ENCODE results near the gene NPFF.

Gene NPFF

DNA sequence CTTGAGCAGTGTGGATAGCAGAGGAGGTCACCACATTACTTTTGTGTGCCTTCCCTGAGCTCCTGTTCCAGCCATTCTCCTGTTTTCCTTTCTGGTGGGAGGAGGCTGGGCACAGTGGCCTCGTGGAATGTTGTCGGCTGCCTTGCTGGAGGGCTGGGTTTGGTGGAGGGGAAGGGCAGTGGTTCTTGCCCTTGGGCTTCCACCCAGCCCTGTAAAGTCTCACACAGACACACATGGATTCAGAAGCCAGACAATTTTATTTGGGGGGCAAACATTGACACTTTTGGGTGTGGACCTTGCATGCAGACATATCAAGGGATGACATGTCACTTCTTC, 866 bp downstream of the NPFF start:
- no peak for DNase-seq (ENCODE audit: low read depth, low spot score)
- TF ChIP-seq, protein P1, sequence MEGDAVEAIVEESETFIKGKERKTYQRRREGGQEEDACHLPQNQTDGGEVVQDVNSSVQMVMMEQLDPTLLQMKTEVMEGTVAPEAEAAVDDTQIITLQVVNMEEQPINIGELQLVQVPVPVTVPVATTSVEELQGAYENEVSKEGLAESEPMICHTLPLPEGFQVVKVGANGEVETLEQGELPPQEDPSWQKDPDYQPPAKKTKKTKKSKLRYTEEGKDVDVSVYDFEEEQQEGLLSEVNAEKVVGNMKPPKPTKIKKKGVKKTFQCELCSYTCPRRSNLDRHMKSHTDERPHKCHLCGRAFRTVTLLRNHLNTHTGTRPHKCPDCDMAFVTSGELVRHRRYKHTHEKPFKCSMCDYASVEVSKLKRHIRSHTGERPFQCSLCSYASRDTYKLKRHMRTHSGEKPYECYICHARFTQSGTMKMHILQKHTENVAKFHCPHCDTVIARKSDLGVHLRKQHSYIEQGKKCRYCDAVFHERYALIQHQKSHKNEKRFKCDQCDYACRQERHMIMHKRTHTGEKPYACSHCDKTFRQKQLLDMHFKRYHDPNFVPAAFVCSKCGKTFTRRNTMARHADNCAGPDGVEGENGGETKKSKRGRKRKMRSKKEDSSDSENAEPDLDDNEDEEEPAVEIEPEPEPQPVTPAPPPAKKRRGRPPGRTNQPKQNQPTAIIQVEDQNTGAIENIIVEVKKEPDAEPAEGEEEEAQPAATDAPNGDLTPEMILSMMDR (IDR thresholded peaks at IDR 0.05; ENCODE audit: low read depth, low read length) = no peak
- in situ Hi-C loops (cut with HindIII; ENCODE audit: low sequenced_read_pairs) = no loop called here
- no peak overlapping the region for H3K4me3 ChIP-seq (ENCODE audit: low read depth, low read length)

DNA sequence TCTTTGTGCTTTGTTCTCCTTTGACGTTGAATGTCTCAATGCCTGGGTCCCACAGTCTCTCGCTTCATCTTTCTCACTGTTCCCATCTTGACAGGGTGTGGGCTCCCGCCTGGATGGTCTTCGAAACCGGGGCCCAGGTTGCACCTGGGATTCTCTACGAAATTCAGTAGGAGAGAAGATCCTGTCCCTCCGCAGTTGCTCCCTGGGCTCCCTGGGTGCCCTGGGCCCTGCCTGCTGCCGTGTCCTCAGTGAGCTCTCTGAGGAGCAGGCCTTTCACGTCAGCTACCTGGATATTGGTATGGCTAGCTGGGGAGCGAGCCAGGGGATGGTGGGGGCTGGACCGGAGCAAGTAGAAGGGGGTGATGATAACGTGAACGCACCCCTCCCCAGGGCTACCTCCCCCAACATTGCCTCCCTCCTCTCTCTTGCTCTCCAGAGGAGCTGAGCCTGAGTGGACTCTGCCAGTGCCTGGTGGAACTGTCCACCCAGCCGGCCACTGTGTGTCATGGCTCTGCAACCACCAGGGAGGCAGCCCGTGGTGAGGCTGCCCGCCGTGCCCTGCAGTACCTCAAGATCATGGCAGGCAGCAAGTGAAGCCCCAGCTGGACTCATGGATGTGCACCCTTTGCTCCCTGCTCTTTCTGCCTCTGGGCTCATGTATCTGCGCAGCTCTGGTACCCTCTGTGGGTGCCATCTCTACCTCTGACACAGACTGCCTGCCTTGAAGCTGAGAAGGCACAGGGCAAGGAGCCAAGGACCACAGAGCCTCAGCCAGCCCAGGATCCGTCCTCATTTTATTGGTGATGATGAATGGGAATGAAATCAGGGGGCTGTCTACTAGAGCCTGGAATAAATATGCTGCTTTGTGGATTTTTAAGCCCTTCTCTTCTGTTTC, 1.5 kb downstream of the NPFF start:
- in situ Hi-C loops (cut with HindIII; ENCODE audit: low sequenced_read_pairs) = no loop called here
- TF ChIP-seq, protein P1 (IDR thresholded peaks at IDR 0.05; ENCODE audit: low read depth, low read length) = no peak
- H3K4me3 ChIP-seq (ENCODE audit: low read depth, low read length) = no peak overlapping the region
- no peak for DNase-seq (ENCODE audit: low read depth, low spot score)

GRCh38 chr12:53505086-53505485, 2.2 kb downstream of the NPFF start:
- TF ChIP-seq, protein P1 (IDR thresholded peaks at IDR 0.05; ENCODE audit: low read depth, low read length) = no peak
- peak; percentile 46 for DNase-seq (ENCODE audit: low read depth, low spot score)
- in situ Hi-C loops (cut with HindIII; ENCODE audit: low sequenced_read_pairs) = no loop called here
- H3K4me3 ChIP-seq (ENCODE audit: low read depth, low read length) = no peak overlapping the region

DNA sequence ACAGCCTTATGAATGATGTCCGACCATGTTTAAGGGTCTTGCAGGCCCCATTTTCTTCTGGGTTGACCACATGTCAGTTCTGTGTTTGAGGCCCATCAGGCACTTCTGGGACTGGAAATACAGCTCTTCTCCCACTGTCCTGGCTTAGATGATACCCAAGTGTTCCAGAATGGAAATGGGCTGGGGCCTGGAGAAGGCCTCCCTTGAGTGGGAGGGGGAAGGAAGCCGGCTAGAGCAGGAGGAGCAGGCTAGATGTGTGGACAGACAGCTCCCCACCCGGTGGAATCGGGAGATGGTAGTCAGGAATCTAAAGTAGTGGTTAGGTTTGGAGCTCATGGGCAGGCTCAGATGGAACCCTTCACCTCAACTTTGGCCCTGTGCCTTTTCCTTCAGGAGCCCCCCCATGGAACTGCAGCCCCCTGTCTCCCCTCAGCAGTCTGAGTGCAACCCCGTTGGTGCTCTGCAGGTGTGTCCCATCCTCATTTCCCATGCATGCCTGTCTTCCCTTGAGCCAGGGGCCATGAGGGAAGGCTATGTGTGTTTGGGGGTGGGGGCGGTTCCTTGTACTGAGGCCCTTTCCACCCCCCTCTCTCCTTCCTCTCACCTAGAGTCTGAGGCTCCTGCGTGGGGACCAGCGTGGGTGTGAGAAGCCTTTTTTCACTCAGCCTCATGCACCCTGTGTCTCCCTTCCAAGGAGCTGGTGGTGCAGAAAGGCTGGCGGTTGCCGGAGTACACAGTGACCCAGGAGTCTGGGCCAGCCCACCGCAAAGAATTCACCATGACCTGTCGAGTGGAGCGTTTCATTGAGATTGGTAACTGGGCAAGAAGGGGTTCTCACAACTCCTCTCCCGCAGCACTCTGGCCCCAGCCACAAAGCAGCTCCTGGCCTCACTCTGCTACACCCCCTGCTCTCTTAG, 3.0 kb downstream of the NPFF start:
- in situ Hi-C loops (cut with HindIII; ENCODE audit: low sequenced_read_pairs) = no loop called here
- no peak overlapping the region for H3K4me3 ChIP-seq (ENCODE audit: low read depth, low read length)
- TF ChIP-seq, protein P1 (IDR thresholded peaks at IDR 0.05; ENCODE audit: low read depth, low read length) = no peak
- no peak for DNase-seq (ENCODE audit: low read depth, low spot score)

GRCh38 chr12:53502983-53503728, 4.1 kb downstream of the NPFF start:
- TF ChIP-seq, protein P1 (IDR thresholded peaks at IDR 0.05; ENCODE audit: low read depth, low read length) = no peak
- no peak for DNase-seq (ENCODE audit: low read depth, low spot score)
- in situ Hi-C loops (cut with HindIII; ENCODE audit: low sequenced_read_pairs) = no loop called here
- H3K4me3 ChIP-seq (ENCODE audit: low read depth, low read length) = no peak overlapping the region

GRCh38 chr12:53502331-53502730, 5.0 kb downstream of the NPFF start:
- peak overlapping the region; percentile 73 for H3K4me3 ChIP-seq (ENCODE audit: low read depth, low read length)
- in situ Hi-C loops (cut with HindIII; ENCODE audit: low sequenced_read_pairs) = no loop called here
- no peak for DNase-seq (ENCODE audit: low read depth, low spot score)
- TF ChIP-seq, protein P1 (IDR thresholded peaks at IDR 0.05; ENCODE audit: low read depth, low read length) = no peak

All from astrocyte of the spinal cord (primary cell).